B cell (primary cell): ENCODE results near the gene TK2.

Source experiments
- CTCF ChIP-seq: fragments of 200-600 bp; IDR thresholded peaks from one replicate; pipeline ENCODE4 v1.8.0; 2022; ENCODE audit warnings: antibody characterized with exemption, mild to moderate bottlenecking
- EZH2 ChIP-seq: IDR thresholded peaks from 2 replicates; pipeline ENCODE4 v1.6.1; 2012; ENCODE audit warnings: borderline replicate concordance, low read depth, mild to moderate bottlenecking, moderate library complexity, low read length; ENCODE audit not compliant: insufficient read depth, poor library complexity, severe bottlenecking

GRCh38 chr16:66484453-66485213 lies 65.3 kb downstream of the TK2 start:
- TF ChIP-seq CTCF, result no peak
- TF ChIP-seq EZH2, result no peak
